Fibroblast of skin of right biceps (primary cell): ENCODE data around the gene NKPD1.
A peak's percentile ranks its signal among the peaks of the same experiment; 100 is the strongest.

Experiments
- DNase-seq: peaks from one replicate; pipeline ENCODE4 v3.0.0-alpha.2; 2013

The NKPD1 gene

DNA sequence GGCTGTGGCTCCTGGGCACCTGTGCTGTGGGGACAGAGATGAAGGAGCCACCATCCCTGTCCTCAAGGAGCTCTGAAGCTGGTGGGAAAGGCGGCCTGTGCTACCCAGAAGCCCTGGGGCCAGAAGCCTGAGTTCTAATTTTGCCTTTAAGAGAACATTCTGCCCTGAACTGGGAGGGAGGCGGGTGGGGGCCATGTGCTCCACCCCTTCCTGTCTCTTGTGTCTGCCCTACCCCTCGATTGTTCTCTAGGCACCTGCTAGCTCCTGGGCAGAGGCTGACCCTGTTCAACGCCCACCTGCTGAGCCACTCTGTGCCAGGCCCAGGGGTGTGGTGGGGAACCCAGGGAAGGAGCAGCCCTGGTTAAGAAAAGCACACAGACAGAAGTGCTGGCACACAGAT lies 11.4 kb upstream of the NKPD1 start:
- DNase-seq: no peak

DNA sequence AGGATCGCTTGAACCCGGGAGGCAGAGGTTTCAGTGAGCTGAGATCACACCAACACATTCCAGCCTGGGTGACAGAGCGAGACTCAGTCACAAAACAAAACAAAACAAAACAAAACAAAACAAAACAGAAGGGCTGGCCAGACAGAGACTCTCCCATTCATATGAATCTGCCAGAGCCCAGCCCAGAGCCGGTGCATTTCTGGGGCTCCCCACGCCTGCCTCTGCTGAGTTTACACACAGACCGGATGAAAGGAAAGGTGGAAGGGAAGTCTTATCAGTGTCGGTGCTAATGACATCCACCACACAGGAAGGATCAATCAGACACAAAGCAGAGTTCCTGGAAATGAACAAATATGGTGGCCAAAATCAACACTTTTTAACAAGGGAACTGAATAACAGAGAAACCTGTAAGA lies 10.4 kb upstream of the NKPD1 start:
- DNase-seq: no peak

DNA sequence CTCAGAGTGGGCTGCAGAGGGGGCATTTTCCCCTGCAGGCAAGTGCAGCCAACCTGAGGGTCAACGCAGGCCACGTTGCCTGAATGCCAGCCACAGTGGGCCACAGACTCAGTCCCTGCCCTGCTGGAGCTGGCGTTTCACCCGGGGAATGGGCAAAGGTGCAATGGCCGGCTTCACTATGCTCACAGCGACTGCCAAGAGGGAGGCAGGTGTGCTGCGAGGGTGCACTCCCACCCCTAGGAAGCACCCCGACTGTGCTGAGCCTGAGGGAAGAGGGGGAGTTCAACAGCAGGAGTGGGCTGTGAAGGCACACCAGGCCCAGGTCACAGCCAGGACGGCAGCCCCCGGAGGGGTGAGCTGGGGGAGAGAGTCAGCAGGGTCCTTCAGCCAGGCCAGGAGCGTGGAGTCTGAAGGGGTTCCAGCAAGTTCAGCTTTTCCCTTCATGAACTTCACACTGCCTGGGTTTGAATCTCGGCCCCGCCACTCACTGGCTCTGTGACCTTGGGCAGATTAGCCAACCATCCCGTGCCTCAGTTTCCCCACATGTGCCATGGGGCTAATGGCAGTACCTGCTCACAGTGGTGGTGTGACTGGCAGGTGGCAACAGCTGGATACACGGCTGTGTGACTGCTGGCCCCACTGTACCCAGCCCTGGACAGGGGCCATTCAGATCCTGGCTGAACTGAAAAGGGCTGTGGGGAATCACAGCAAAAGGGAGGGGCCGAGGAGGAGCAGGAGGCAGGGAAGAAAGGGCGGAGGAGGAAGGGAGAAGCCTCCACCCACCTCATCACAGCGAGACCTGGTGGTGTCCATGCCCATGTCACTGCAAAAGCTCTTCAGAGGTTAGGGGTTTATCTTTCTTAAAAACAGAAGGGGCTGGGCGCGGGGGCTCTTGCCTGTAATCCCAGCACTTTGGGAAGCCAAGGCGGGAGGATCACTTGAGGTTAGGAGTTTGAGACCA lies 9.6 kb upstream of the NKPD1 start:
- no peak for DNase-seq

DNA sequence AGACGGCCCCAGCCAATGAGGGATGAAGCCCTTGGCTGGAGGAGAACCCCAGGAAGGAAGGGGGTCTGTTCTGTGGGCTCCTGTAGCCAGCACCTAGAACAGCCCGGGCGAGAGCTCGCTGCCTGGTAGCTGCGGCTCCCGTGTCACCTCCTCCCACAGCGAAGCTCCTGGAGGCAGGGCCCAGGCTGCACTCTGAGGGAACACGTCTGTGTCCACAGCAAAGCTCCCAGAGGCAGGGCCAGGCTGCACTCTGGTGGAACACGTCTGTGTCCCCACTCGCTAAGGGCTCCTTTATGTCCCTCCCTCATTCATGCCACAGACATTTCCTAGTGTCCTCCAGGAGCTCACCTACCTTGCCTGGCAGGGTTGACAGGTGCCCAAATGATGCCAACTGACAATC lies 8.8 kb upstream of the NKPD1 start:
- DNase-seq: no peak

DNA sequence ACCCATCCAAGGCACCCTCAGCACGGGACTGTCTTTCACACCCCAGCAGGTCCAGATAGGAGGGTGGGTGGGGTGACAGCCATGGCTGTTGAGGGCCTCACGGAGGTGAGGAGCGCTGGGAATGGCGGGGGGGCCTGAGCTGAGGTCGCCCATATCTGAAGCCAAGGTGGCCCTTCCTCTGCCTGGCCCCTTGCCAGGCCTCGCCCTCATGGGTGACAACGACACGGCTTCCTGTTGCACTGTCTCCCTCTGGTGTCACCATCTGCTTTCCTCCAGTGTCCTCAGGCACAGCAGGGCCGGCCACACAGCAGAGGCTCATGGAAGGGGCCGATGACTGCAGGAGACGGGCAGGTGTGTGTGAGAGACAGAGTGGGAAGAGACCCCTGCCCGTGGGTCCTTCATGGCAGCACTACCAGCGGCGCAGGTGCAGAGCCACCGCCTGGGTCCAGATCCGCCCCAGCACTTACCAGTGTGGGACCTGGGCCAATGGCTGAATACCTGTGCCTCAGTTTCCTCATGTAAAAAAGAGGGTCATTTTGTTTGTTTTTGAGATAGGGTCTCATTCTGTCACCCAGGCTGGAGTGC lies 8.1 kb upstream of the NKPD1 start:
- no peak for DNase-seq

DNA sequence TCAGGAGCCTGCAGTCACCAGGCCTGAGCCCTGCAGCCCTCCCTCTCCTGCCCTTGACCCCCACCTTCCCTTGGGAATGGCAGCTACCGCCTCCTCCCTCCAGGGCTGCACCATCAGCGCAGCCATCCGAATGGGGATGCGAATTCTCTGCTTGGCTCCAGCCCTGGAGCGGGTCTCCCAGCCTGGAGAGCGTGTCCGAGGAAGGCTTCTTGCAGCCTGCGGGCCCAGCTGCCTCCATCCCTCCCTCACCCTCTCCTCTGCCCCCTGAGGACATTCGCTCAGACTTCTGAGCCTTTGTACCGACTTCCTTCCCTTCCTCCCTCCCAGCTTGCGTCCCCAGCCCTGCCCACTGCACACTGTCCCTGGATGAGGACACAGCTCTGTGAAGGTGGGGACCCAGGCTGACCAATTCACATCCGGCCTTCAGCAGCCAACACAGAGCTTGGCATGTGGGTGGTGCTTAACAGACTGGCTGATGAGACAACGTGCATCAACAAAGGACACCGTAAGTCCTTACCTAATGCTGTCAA lies 6.0 kb upstream of the NKPD1 start:
- no peak for DNase-seq

DNA sequence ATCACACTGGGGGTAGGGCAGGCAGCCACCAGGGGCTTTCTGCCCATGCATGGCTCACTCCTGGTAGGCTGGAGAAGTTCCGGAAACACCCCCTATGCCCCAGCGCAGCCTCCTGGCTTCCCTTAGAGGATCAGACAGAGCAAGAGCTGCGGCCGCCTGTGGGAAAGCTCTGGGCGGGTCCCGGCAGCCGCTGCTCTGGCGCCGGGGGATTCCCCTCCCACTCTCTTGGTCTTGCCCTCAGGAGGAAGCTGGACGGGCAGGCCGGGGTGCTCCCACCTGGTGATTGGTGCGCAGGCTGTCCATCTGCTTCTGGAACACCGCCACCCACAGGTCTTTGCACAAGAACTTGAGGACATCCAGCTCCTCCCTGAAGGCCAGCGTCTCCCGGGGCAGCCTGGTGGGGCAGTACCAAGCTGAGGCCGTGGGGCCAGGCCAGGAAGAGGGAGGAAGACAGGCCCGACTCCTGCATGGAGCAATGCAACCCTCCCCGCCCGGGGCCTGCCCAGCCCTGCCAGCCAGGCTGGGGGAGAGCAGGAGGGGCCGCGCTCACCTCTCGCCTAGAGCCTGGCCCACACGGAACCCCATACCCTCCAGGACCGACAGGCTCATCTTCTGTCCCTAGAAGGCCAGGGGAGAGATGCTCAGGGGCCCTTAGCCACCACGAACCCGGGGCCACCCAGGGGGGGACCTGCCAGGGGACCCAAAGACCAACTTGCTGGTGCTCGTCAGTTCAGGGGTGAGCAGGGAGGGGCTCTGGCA lies 4.0 kb upstream of the NKPD1 start:
- peak; percentile 44 for DNase-seq

DNA sequence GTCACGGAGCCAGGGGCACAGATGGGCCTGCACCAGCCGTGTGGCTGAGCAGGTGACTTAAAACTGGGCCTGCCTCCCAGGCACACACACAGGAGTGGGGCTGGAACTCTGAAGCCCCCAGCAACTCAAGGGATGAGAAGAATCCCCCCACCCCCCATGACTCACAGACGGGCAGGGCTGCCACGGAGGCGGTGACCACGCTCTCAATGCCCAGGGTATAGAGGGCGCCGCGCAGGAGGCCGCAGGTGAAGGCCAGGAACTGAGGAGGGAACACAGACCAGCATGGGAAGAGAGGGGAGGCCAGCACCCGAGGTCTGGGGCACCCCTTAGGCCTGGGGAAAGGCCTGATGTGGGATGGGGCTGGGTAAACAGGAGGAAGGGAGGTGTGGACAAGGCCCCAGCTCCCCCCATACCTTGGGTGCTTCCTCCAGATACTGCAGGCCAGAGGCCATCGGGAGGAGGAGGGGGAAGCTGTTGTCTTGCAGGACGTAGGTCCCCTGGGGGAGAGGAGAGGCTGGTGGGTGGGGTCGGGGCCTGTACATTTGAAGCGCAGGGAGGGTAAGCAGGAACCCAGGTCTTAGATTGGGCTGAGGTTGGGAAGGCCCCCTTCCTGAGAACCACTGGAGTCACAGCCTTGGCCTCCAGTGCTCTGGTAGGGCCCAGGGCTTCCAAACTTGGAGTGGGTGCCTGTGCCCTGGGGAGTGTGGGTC lies 3.1 kb upstream of the NKPD1 start:
- DNase-seq: no peak

DNA sequence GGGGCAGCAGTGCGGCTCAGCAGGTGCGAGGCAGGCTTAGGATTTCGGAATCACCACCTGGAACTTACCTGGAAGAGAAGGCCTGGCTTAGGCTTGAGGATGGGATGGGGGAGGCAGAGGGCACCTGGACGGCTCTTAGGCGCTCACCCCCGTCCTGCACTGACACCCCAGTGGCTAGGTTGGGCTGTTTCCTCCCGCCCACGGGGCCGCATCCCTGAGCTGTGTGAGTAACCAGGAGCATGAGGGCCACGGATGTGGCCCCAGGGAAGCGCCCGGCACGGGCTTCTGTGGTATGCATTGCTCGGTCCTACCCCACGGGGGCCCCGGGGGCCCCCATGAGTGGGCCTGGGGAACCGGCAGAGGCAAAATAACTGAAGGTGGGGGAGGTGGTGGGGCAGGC lies 2.4 kb upstream of the NKPD1 start:
- DNase-seq: no peak

DNA sequence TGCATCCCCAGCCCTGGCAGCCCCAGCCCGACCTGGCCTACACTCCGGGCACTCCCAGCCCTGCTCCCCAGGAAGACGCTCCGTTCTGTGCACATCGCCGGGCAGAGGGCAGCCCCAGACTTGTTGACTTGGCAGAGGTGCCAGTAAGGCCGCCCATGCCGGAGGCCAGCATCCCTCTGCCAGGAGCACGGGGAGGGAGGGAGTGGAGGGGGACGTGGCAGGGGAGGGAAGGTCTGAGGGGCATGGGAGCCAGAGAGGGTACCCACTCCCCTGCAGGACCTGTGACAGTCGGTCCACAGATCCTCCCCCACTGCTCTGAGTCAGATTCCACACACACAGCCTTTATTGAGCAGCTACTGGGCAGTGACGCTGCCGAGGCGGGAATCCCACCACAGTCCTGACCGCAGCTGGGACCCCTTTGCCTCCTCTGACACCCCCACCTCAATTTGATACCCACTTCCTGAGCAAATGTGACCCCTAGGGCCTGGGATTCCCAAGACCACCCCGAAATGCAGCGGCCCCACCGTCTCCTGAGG lies 1.9 kb upstream of the NKPD1 start:
- no peak for DNase-seq

DNA sequence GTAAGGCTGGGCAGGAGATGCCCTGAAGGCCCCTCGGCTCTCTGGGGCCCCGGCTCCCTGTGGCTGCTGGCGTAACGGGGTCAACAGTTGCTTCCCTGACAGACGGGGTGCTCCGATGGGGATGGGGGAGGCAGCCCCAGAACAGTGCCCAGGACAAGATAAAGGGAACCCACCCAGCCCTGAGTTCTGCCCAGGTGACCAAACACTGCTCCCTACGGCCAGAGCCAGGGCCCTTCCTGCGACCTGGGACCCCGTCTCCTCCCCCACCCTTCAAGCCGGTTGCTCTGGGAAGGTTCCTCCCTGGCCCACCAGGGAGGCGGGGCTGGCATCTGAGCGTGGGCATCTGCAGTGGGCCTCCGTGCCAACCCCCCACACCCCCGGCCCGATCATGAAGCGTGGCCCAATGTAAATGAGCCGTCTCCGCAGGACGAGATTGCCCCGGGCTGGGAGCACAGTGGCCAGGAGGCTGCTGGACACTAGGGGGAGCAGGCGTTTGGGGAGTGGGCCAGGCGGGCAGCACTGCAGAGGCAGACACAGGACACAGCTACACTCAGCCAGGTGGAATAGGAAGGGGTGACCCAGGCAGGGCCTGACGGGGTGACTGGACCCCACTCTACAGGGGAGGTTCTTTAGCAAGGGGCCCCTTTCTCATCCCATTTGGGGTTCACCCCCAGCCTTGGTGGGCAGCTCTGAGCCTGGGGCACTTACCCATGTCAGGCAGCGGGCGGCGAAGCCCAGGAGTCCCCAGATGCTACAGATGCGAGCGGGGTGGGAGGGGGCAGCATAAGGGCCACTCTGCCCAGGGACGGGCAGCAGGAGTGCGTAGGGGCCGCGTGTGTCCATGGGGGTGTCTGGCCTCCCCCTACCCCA lies 1.2 kb upstream of the NKPD1 start:
- DNase-seq: peak; percentile 11

DNA sequence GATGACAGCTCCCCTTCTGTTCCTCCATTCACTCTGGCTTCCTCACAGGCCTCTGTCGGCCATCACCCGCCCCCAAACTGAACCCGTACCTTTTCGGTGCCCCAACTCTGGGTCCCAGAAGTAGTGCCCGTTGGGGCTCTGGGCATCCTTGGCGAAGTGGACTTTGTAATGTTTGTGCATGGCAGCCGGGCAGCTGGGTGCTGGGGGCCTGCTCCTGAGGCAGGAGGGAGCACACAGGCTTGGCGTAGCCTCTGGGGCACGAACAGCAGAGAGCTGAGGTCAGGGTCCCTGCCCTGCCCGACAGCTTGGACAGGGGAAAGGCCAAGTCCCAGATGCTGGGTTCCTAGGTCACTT lies 834 bp downstream of the NKPD1 start:
- no peak for DNase-seq

DNA sequence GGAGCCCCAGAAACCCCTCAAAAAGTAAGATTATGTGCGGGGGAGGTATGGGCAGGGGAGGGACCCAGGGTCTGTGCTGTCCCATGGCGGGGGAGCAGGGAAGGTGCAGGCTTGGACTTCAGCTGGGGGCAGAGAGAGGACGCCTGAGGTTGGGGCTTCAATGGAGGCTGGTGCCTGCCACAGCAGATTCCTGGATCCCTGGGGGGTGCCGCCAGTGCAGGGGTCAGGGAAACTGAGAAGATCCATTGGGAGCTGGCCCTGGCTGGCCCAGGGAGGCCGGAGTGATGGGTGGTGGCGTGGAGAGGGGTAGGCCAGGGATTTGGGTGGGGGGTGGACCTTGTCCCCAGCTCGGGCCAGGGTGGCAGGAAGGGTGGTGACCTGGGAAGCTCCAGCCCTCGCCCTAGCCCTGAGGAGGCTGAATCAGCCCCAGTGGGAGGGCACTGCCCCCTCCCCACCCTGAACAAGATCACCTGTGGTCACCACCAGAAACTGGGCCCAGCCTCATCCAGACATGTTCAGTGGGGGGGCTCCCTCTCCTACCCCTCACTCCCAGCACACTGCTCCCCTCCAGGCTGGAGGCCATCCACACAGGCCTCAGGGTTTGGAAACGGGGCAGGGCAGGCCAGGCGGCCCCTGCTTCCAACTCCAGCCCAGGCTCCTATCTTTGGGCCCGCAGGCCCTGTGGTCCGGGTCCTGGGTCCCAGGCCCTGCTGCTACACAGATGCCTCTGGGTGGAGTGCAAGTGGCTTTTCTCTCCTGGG lies 1.4 kb downstream of the NKPD1 start:
- DNase-seq: no peak

DNA sequence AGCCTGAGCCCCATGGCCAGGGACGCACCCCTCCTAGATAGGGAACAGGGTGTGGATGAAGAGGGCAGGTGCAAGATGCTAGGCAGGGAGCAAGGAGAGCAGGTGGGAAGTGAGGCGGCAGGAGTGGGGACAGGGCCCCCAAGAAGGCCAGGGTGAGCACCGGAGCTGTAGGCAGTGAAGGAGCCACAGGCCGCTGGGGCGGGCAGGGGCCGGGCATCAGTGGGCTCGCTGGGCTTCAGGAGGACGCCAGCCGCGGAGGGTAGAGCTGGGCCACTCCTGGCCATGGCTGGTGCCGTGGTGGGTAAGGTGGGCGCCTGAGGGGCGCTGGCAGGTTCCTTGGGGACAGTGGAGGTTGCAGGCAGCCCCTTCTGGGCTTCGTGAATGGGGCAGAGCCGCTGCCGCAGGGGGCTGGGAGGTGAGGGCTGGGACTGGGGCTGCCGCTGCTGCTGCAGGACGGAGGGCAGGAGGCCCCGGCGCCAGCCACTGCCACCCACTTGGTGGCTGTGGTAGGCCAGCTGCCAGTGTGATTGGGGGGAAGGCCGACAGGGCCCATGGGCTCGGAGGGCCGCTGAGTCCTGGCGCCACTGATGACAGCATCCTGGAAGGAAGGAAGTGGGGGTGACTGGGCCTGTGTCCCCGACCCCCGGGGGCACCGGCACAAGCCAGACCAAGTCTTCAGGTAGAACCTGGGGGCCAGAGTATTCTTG lies 2.1 kb downstream of the NKPD1 start:
- DNase-seq: no peak

DNA sequence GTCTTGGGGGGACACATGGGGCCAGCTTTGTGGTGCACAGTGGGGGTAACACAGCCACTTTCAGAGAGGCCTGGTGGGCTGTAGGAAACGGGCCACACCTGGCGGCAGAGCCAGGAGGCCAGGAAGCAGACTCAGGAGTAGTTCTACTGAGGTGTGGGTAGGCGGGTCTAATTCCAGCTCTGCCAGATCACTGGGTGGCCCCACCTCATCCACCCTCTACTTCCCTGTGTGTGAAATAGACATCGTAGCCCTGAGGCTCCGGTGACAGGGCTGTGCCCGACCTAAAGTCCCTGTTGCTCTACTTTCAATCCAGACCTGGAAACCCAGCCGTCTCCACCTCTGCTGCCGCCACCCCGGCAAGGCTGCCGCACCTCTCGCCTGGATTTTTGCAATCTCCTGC lies 4.0 kb downstream of the NKPD1 start:
- no peak for DNase-seq

DNA sequence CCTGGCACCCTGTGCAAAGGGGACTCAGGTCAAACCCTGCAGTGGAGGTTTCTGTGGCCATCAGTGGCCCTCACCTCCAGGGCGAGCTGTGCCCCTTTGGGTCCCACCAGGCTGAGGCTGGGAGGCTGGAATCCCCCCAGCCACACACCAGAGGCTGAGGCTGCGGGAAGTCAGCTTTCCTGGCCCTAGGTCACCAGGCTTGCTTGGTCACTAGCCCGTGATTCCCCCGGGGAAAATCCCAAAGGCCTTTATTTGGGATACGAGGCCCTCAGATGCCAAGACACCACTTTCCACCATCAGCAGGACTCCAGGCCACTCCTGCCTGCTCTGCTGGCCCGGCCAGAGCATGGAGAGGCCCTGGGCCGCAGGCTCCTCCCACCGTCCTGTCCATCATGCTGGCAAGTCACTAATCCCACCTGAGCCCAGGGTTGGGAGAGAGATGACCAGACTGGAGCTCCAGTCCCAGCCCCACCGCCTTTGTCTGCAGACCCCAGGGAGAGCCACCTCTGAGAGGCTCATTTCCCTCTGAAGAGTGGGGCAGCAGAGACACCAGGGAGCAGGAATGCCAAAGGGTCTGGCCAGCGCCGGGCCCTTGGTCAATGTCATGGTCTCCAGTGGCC lies 4.7 kb downstream of the NKPD1 start:
- DNase-seq: no peak

DNA sequence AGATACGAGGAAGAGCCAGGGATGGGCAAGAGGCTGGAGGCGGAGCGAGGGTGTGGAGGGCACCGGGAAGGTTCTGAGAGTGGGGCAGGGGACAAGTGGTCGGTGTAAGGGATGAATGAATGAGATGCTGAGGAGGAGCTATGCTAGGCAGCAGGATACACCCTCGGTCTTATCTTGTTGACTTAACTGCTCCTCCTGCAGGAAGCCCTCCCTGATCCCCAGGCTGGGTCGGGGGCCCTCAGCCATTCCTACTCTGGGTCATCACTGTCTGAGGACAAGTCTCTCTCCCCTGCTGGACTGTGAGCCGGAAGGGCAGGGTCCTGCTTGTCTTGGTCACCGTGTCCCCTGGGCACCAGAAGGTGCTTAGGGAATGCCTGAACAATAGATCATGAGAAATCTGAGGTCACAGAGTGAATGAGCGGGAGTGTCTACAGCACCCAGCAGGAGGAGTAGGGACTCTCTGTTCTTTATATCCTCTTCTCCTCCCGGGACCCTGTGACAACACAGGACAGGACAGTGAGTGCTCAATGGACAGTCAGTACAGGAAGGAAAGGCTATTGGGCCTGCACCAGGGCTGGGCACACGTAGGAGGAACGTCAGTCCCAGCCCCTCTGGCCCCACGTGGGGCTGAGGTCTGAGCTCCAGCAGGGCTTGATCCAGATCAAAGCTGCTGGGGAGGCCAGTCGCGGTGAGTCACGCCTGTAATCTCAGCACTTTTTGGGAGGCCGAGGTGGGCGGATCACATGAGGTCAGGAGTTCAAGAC lies 6.5 kb downstream of the NKPD1 start:
- DNase-seq: peak; percentile 72

DNA sequence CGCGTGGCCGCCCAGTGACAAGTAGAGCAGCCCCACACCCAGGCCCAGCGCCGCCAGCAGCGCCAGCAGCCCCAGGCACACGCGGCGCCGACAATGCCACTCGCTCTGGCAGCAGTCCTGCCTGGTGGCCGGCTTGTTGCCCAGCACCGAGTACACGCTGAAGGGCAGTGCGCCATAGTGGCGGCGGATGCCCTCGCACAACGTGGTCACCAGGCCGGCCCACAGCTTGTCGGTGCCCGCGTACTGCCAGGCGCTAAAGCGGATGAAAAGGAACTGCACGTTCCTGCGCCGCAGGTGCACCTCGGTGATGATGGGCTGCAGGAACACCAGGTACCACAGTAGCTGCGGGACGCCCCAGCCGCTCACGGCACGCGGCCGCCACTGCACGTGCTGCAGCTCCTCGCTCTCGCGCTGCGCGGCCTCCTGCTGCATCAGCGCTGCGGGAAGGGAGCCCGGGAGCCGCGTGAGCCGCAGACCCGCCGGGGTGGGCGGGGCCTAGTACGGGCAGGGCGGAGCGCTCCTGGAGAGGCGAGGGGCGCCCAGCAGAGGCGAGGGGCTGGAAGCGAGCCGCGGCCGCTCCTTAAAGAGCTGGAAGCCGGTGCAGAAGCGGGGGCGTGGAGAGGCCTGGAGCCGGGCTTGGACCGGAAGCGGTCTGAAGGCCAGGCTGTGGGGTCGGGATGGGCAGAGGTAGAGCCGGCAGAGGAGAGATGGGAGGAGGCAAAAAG lies 7.3 kb downstream of the NKPD1 start:
- DNase-seq: peak; percentile 36
